Measurements from ENCODE around the gene PARVA. TPM values are rescaled to one million over a fixed set of nuclear protein-coding genes. Genes with fewer than 3 reads are reported as not detected.
"Not testable (repeated sequence)": the region's sequence is repeated elsewhere in the genome, so short reads cannot be mapped to it uniquely, and the experiment has no call there.

Gene PARVA
- total RNA-seq (2014; rRNA removed; shearing (Covaris generic)) = 38.5 and 46.4 TPM in 2 replicates

GRCh38 chr11:12377106-12377823 lies at the start of gene PARVA:
Gene PARVA (plus strand): TSS chr11:12377571. CDS start chr11:12377648, 77 bp downstream.
- peak; percentile 85 for DNase-seq (ENCODE audit: low read depth)

- no peak for DNase-seq (ENCODE audit: low read depth)
These were observed 48.2 kb upstream of the PARVA start for GRCh38 chr11:12329169-12329568.

- no peak for DNase-seq (ENCODE audit: low read depth)
These were observed 47.6 kb upstream of the PARVA start for GRCh38 chr11:12329797-12330196.

GRCh38 chr11:12330485-12331231 lies 46.7 kb upstream of the PARVA start:
- no peak for DNase-seq (ENCODE audit: low read depth)

- peak; percentile 87 for DNase-seq (ENCODE audit: low read depth)
These were observed 46.0 kb upstream of the PARVA start for GRCh38 chr11:12331239-12331874.

GRCh38 chr11:12343526-12343925 lies 33.8 kb upstream of the PARVA start:
- no peak for DNase-seq (ENCODE audit: low read depth)

- DNase-seq (ENCODE audit: low read depth) = no peak
These were observed 23.8 kb upstream of the PARVA start for GRCh38 chr11:12353534-12353933.

- no peak for DNase-seq (ENCODE audit: low read depth)
These were observed 22.4 kb upstream of the PARVA start for GRCh38 chr11:12354750-12355545.

GRCh38 chr11:12356944-12357655 lies 20.3 kb upstream of the PARVA start:
- no peak for DNase-seq (ENCODE audit: low read depth)

GRCh38 chr11:12357697-12358096 lies 19.7 kb upstream of the PARVA start:
- not testable (repeated sequence) for DNase-seq (ENCODE audit: low read depth)

GRCh38 chr11:12358302-12359188 lies 18.8 kb upstream of the PARVA start:
- DNase-seq (ENCODE audit: low read depth) = no peak

- no peak for DNase-seq (ENCODE audit: low read depth)
These were observed 17.6 kb upstream of the PARVA start for GRCh38 chr11:12359761-12360160.

- no peak for DNase-seq (ENCODE audit: low read depth)
These were observed 15.7 kb upstream of the PARVA start for GRCh38 chr11:12361682-12362081.

- no peak for DNase-seq (ENCODE audit: low read depth)
These were observed 14.5 kb upstream of the PARVA start for GRCh38 chr11:12362857-12363256.

GRCh38 chr11:12363373-12363772 lies 14.0 kb upstream of the PARVA start:
- DNase-seq (ENCODE audit: low read depth) = no peak

- not testable (repeated sequence) for DNase-seq (ENCODE audit: low read depth)
These were observed 11.3 kb upstream of the PARVA start for GRCh38 chr11:12365965-12366575.

- not testable (repeated sequence) for DNase-seq (ENCODE audit: low read depth)
These were observed 10.3 kb upstream of the PARVA start for GRCh38 chr11:12367057-12367456.

GRCh38 chr11:12372111-12372510 lies 5.3 kb upstream of the PARVA start:
- no peak for DNase-seq (ENCODE audit: low read depth)

GRCh38 chr11:12375720-12376119 lies 1.7 kb upstream of the PARVA start:
- no peak for DNase-seq (ENCODE audit: low read depth)

Data from M059J (cell line).